Lower lobe of right lung (tissue), 2 donors: ENCODE results near the gene PALM. TPM values are rescaled to one million over a fixed set of nuclear protein-coding genes. Genes with fewer than 3 reads are reported as not detected.
"Not testable (repeated sequence)": the region's sequence is repeated elsewhere in the genome, so short reads cannot be mapped to it uniquely, and the experiment has no call there.

Experiments used
- ATAC-seq, 2 donors: fragments of 200-7000 bp; cut with Tn5 transposase; one replicate each; pipeline ENCODE4 v1.9.1; 2020 to 2022; ENCODE audit warnings: mild to moderate bottlenecking in 2 of 2, moderate library complexity in 2 of 2
- DNase-seq: peaks from one replicate; pipeline ENCODE4 v3.0.0-alpha.2; 2020
- H3K27ac ChIP-seq: fragments of 200-600 bp; one replicate; pipeline ENCODE4 v1.8.0; 2022
- H3K27me3 ChIP-seq: fragments of 200-600 bp; one replicate; pipeline ENCODE4 v1.8.0; 2022; ENCODE audit warnings: low read depth
- H3K36me3 ChIP-seq: fragments of 200-600 bp; one replicate; pipeline ENCODE4 v1.8.0; 2022; ENCODE audit warnings: mild to moderate bottlenecking
- H3K4me1 ChIP-seq: fragments of 200-600 bp; one replicate; pipeline ENCODE4 v1.8.0; 2022
- H3K4me3 ChIP-seq: fragments of 200-600 bp; one replicate; pipeline ENCODE4 v1.8.0; 2022; ENCODE audit warnings: mild to moderate bottlenecking
- H3K9me3 ChIP-seq: fragments of 200-600 bp; one replicate; pipeline ENCODE4 v1.8.0; 2022
- intact Hi-C: fragments of 100-400 bp; cut with DNase I; formaldehyde crosslinking; loops from one replicate; pipeline ENCODE4 v1.11.0; 2022
- total RNA-seq: library from RNA; stranded (reverse); fragmentation: NEBNext Ultra II Directional; extraction: Animal tissue kit (Norgen Biotek cat#: 25700); gene quantifications from one replicate; pipeline ENCODE4 v1.2.1, GENCODE V29; 2021
- TF ChIP-seq, protein P1 (sequence below): fragments of 200-600 bp; IDR thresholded peaks from one replicate; pipeline ENCODE4 v1.8.0; 2022; ENCODE audit warnings: antibody characterized with exemption, mild to moderate bottlenecking
- donor health status: DM: no; HTN: yes; CAD: no; lungs with severe emphysema.

PALM gene
- total RNA-seq, 1 donor from 2014 or later = 37.0 TPM

DNA sequence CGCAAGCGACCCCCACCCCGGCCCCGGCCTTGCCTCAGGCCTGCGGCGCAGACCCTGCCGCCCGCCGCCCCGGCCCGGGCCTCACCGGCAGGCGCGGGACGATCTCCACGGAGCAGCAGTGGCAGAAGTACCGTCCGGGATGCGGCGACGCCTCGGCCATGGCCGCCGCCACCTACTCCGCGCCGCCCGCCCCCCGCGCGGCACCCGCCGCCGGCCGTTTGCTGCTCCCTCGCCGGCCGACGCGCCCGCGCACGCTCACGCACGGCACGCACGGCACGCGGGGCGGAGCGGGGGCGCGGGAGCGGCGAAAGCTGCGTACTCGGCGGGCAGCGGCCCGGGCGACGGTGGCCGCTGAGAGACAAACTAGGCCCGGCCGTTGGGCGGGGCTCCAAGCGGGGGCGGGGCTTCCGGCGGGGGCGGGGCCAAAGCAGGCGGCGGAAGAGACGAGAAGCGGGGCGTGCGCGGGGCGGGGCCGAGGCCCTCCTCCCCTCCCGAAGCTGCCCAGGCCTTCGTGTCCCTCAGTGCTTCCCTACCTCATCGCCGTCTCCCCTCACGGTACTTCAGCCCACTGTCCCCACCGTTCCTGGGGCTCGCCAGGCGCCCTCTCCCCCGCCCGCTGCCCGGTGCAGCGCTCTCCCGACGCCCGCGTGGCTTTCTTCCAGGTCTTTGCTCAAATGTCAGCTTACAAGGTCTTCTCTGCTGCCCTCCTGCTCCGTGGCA, 45.6 kb upstream of the PALM start, which contains the start of gene RNF126:
Gene RNF126, minus strand, starts transcription at position 253 of the 720 bp plus-strand sequence. Its CDS starts 93 bp downstream, at position 160.
- Histone ChIP-seq H3K4me1 (peaks cover 58% of the 10 kb centered on the region), H3K27ac (peak within 1 kb of the TSS; percentile 94), H3K4me3 (peak within 1 kb of the TSS; percentile 100), H3K36me3 (no peaks in the 10 kb centered on the region), H3K27me3 (no peaks in the 10 kb centered on the region), H3K9me3 (no peaks in the 10 kb centered on the region)
- intact Hi-C loops = no loop called here
- ATAC-seq = peak; percentile 85 to 93
- TF ChIP-seq, protein P1, sequence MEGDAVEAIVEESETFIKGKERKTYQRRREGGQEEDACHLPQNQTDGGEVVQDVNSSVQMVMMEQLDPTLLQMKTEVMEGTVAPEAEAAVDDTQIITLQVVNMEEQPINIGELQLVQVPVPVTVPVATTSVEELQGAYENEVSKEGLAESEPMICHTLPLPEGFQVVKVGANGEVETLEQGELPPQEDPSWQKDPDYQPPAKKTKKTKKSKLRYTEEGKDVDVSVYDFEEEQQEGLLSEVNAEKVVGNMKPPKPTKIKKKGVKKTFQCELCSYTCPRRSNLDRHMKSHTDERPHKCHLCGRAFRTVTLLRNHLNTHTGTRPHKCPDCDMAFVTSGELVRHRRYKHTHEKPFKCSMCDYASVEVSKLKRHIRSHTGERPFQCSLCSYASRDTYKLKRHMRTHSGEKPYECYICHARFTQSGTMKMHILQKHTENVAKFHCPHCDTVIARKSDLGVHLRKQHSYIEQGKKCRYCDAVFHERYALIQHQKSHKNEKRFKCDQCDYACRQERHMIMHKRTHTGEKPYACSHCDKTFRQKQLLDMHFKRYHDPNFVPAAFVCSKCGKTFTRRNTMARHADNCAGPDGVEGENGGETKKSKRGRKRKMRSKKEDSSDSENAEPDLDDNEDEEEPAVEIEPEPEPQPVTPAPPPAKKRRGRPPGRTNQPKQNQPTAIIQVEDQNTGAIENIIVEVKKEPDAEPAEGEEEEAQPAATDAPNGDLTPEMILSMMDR = no peak
- peak; percentile 94 for DNase-seq

DNA sequence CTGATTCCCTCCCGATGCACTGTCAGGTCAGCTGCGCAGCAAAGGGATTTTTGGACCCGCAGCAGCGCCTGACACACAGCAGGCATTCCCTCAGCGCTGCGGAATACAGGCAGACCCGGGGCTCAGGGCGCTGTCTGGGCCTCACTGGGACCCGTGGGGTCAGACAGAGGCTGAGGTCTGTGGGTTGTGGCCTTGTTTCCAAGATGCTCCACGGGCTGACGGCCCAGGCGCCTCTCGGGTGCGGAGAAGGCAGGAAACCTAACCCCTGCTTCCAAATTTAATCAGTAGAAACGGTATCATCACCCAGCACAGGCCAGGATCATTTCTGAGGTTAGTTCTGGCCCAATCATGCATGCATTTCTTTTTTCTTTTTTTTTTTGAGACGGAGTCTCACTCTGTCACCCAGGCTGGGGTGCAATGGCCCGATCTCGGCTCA, 45.0 kb upstream of the PALM start:
- Histone ChIP-seq H3K9me3 (no peaks in the 10 kb centered on the region), H3K4me1 (peaks cover 52% of the 10 kb centered on the region), H3K36me3 (no peaks in the 10 kb centered on the region), H3K4me3 (peak overlapping the region; percentile 100), H3K27ac (peak overlapping the region; percentile 94), H3K27me3 (no peaks in the 10 kb centered on the region)
- TF ChIP-seq, protein P1 = no peak
- ATAC-seq (peak; percentile 2), DNase-seq (no peak)
- intact Hi-C loops = no loop called here

DNA sequence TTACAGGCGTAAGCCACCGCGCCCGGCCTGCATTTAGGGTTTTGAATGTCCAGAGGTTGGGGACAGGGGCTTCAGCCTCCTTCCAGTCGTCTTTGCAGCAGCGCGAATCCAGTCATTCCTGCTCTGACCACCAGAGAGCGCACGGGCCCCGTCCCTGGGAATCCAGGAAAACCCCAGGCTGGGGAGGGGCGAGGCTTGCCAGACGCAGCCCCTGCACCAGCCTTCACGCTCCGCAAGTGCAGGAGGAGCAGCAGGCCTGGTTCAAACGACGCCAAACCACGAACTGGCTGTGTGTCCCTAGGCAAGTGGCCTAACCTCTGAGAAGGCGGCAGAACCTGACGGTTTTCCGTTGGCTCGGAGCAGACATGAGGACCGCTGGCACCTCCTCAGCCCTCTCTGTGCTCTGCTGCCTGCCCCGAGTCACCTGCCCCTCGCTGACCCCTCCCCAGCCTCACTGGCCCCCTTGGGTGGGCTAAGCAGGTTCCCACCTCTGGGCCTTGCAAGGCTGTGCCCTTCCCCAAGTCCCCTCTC, 43.8 kb upstream of the PALM start:
- peak overlapping the region; percentile 34 for H3K4me3 ChIP-seq
- peak; percentile 86 for DNase-seq
- no peaks in the 10 kb centered on the region for H3K36me3 ChIP-seq
- peaks cover 39% of the 10 kb centered on the region for H3K4me1 ChIP-seq
- no peaks in the 10 kb centered on the region for H3K27me3 ChIP-seq
- TF ChIP-seq, protein P1 = peak; percentile 92
- H3K9me3 ChIP-seq = no peaks in the 10 kb centered on the region
- peak overlapping the region; percentile 53 for H3K27ac ChIP-seq
- intact Hi-C loops = loop anchor here (5.0 kb wide), 1 partner anchor 67 kb away; no protein-coding TSS in a partner anchor
- peak; percentile 59 to 63 for ATAC-seq

DNA sequence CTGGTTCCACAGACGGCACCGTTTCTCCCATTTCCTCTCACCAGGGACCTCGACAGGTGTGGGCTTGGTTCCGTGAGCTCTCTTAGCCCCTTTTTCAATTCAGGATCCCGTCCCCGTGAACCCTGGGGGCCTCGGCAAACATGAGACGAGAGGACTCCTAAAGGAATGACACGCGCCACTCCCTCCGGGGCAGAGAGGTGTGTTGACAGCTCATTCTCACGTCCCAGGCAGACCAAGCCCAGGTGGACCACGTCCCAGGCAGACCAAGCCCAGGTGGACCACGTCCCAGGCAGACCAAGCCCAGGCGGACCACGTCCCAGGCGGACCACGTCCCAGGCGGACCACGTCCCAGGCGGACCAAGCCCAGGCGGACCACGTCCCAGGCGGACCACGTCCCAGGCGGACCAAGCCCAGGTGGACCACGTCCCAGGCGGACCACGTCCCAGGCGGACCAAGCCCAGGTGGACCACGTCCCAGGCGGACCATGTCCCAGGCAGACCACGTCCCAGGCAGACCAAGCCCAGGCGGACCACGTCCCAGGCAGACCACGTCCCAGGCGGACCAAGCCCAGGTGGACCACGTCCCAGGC, 41.7 kb upstream of the PALM start:
- DNase-seq, H3K36me3 ChIP-seq, H3K9me3 ChIP-seq, H3K27me3 ChIP-seq, H3K4me3 ChIP-seq, ATAC-seq, H3K27ac ChIP-seq: not testable (repeated sequence)
- intact Hi-C loops = loop anchor here (5.0 kb wide), 1 partner anchor 65 kb away; no protein-coding TSS in a partner anchor
- H3K4me1 ChIP-seq = peaks cover 19% of the 10 kb centered on the region

DNA sequence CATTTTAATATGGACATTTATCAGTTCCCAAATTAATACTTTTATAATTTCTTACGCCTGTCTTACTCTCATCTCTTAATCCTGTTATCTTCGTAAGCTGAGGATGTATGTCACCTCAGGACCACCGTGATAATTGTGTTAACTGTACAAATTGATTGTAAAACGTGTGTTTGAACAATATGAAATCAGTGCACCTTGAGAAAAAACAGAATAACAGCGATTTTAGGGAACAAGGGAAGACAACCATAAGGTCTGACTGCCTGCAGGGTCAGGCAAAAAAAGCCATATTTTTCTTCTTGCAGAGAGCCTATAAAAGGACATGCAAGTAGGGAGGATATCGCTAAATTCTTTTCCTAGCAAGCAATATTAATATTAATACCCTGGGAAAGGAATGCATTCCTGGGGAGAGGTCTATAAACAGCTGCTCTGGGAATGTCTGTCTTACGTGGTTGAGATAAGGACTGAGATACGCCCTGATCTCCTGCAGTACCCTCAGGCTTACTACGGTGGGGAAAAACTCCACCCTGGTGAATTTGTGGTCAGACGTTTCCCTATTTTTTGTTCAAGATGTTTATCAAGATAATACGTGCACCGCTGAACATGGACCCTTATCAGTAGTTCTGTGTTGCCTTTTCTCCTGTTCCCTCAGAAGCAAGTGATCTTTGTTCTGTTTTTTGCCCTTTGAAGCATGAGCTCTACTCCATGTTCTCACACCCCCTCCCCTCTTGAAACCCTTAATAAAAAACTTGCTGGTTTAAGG, 39.9 kb upstream of the PALM start:
- not testable (repeated sequence) for H3K27ac ChIP-seq, H3K36me3 ChIP-seq, ATAC-seq, H3K4me3 ChIP-seq, DNase-seq, H3K9me3 ChIP-seq, H3K27me3 ChIP-seq
- intact Hi-C loops = loop anchor here (5.0 kb wide), 1 partner anchor 63 kb away; no protein-coding TSS in a partner anchor
- peaks cover 14% of the 10 kb centered on the region for H3K4me1 ChIP-seq

DNA sequence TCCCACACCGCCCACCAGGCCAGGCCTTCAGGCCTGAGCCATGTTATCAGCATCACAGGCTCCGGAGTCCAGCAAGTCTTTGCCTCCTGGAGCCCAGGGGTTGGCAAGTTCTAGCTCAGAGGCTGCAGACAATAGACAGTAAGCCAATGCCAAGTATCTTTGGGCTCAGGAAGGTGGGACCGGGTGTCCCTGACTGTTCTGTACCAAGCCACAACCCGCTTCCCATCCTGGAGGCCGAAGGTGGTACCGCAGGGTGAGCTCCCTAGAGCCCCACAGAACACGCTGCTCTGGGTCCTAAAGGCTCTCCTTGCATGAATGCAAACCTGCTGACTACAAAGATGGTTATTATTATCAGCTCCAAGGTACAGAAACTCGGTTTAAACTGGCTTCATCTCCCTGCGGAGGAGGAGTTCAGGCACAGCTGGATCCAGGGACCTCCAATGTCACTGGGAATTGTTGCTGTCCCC, 38.1 kb upstream of the PALM start:
- no peak for DNase-seq
- intact Hi-C loops = no loop called here
- TF ChIP-seq, protein P1 = no peak
- peaks cover 6% of the 10 kb centered on the region for H3K27me3 ChIP-seq
- no peak overlapping the region for H3K4me3 ChIP-seq
- no peaks in the 10 kb centered on the region for H3K9me3 ChIP-seq
- H3K27ac ChIP-seq = no peak overlapping the region
- H3K4me1 ChIP-seq = peaks cover 1% of the 10 kb centered on the region
- no peaks in the 10 kb centered on the region for H3K36me3 ChIP-seq
- no peak for ATAC-seq
